ENCODE measurements around the gene SSBP3.

Gene SSBP3

DNA sequence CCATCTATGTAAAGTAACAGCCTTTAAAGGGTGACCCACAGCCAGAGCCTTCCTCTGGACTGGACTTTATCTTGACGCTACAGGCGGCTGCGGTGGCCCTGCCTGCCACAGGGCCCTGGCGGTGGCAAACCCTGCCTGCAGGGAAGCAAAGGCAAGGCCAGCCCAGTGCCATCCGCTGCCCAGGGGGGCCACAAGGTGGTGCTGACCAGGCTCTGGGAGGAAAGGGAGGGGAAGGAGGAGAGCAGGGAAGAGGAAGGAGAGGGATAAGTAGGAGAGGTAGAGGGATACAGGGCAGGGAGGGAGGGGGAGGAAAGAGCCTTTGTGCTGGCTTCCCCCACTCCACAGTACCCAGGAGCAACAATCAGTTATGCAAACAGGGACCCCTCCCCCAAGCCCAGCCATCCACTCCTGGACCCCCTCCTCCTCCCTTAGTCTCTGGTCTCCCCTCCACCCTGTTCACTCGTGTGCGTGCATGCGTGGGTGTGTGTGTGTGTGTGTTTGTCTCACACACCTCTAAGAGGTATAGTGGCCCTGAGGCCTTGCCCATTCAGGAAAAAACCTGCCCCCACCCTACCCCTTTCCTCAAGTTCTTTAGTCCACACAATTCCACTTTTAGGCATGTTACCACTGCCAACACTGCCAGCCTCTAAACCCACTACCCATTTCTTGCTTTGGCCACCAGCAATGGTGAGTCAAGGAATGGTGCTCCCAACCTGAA is 30.3 kb downstream of the SSBP3 start:
- peak overlapping the region; percentile 30 for H3K27ac Mint-ChIP-seq
- no peak overlapping the region for H3K4me3 Mint-ChIP-seq
- ATAC-seq: no peak
- H3K9me3 Mint-ChIP-seq: no peaks in the 10 kb centered on the region
- peaks cover 14% of the 10 kb centered on the region for H3K36me3 Mint-ChIP-seq
- no peak for DNase-seq (ENCODE audit: low spot score in 2 of 2)
- H3K4me1 Mint-ChIP-seq: peaks cover 98% of the 10 kb centered on the region

DNA sequence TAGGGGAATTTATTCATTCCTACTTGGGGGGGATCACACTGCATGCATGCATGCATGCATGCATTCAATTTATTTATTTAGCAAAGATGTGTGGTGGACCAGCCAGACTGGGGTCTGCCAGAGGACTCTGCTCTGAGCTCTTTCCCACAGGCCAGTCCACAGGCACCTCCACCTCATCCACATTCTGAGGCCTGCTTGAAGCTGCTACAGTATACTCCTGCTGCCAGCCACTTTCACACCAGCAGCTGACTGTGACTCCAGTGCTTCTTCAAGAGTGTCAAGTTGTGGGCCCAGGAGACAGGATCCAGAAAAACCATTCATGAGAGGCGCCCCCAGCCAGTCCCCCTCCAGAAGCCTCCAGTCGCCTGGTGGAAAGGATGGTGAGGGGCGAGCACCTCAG is 30.9 kb downstream of the SSBP3 start:
- no peak for ATAC-seq
- Mint-ChIP-seq H3K9me3 (no peaks in the 10 kb centered on the region), H3K4me3 (no peak overlapping the region), H3K27ac (no peak overlapping the region), H3K4me1 (peaks cover 96% of the 10 kb centered on the region), H3K36me3 (peaks cover 8% of the 10 kb centered on the region)
- no peak for DNase-seq (ENCODE audit: low spot score in 2 of 2)

GRCh38 chr1:54374766-54375165 is 31.4 kb downstream of the SSBP3 start:
- ATAC-seq (no peak), DNase-seq (ENCODE audit: low spot score in 2 of 2) (no peak)
- Mint-ChIP-seq H3K36me3 (peaks cover 7% of the 10 kb centered on the region), H3K4me1 (peaks cover 95% of the 10 kb centered on the region), H3K9me3 (no peaks in the 10 kb centered on the region), H3K27ac (no peak overlapping the region), H3K4me3 (no peak overlapping the region)

DNA sequence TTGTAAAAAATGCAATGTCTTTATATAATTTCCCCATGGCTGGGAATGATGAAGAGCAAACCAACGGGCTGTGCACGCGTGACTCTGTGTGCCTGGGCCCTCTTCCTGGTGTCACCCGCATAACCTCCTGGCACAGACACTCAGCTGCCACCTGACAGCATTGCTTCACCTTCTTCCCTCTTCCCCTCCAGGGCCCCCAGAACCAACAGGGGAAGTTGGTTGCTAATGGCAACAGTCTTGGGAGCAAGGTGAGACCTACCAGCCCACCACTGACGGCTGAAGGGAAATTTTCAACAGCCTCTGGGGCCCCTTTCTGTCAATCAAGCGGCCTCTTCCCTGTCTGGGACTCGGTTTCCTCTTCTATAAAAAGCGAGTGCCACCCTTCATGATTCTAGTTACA is 33.2 kb downstream of the SSBP3 start:
- DNase-seq (ENCODE audit: low spot score in 2 of 2) (no peak), ATAC-seq (no peak)
- H3K27ac Mint-ChIP-seq: peak overlapping the region; percentile 84
- H3K9me3 Mint-ChIP-seq: no peaks in the 10 kb centered on the region
- no peak overlapping the region for H3K4me3 Mint-ChIP-seq
- H3K4me1 Mint-ChIP-seq: peaks cover 92% of the 10 kb centered on the region
- H3K36me3 Mint-ChIP-seq: no peaks in the 10 kb centered on the region

- peaks cover 2% of the 10 kb centered on the region for H3K36me3 Mint-ChIP-seq
- DNase-seq (ENCODE audit: low spot score in 2 of 2) (no peak), ATAC-seq (no peak)
- peaks cover 81% of the 10 kb centered on the region for H3K4me1 Mint-ChIP-seq
- H3K27ac Mint-ChIP-seq: peak overlapping the region; percentile 84
- H3K9me3 Mint-ChIP-seq: no peaks in the 10 kb centered on the region
- no peak overlapping the region for H3K4me3 Mint-ChIP-seq
These were observed 34.3 kb downstream of the SSBP3 start for GRCh38 chr1:54371942-54372275.

DNA sequence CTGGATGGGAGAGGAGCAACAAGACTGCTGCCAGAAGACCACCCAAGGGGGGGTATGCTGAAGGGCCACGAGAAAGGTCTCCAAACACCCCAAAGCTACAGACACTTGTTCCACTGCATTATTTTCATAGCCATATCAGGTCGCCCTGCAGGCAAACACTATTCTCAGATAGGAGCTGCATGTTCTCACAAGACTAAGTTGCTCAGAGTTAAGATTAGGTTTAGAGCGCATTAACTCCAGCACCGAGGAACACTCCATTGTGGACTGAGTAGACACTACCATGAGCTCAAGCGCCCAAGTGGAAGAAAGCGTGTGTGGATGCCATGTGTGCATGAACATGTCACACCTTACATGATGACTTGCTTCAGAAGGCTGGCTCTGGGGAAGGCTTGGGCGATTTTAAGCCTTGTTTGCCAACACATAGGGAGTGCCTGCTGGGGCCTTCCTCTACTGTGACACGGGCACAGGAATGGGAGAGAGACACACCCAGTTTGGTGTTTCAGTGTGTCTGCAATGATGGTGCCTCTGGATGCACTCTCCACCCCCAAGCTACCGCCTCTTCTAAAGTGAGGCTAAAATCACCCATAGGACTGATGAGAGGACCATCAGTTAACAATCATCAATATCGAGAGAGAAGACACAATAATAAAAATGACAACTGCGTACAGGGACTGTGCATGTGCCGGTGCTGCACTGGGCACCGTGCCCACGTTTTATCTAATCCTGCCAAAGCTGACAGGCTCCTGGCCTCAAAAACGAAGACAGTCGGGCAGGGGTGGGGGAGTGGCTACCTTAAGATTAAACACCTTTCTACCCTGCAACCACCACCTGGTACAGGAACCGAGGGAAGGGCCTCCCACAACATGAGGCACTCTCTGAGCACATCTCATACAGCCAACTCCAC is 34.9 kb downstream of the SSBP3 start:
- DNase-seq (ENCODE audit: low spot score in 2 of 2): no peak
- Mint-ChIP-seq H3K27ac (peak overlapping the region; percentile 84), H3K4me1 (peaks cover 77% of the 10 kb centered on the region), H3K36me3 (peaks cover 4% of the 10 kb centered on the region), H3K9me3 (no peaks in the 10 kb centered on the region), H3K4me3 (no peak overlapping the region)
- no peak for ATAC-seq

DNA sequence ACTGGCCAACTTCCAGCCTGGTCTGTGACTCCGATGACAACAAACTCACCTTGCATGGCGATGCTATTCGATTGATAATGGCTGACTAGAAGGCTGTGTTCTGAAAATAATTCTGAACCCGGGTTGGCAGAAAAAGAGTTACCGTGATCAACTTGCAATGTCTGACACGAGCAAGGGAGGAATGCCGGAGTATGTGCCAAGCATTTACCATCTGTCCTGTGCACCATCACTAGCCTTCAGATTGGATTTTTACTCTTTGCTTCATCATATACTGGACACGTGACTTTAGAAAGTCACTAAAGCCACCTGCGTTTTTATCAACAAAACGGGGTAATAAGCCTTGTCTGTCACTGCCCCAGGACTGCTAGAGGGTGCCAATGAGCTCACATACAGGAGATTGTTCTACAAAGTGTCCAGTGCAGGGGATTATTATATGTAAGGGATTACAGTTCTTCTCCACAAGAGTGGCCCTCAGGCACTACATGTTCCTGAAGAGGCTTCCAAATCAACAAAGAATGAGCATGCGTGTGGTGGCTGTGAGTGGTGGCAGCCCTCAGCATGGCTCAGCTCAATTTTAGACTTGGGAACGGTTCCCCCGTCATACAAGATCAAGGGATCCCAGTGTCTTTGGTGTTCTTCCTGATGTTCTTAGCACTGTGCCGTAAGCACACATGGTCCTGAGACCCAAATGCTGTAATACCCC is 35.8 kb downstream of the SSBP3 start:
- Mint-ChIP-seq H3K4me3 (no peak overlapping the region), H3K27ac (no peak overlapping the region)
- DNase-seq (ENCODE audit: low spot score in 2 of 2): no peak

DNA sequence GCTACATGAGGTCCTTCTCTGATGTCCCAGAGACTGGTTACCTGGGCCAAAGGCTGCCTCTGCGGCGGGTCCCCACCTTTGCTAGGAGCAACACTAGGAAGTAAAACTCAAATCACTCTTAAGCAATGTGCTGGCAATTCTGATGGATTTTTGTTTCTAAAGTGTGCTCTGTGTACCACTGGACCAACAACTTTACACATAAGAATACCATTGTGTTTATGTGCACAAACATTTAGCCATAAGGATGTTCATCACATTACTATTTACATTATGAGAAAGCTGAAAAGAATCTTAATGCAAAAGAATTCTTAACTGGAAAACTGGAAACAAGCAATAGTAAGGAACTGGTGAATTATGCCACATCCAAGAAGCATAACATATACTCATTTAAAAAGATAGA is 38.6 kb downstream of the SSBP3 start:
- no peaks in the 10 kb centered on the region for H3K9me3 Mint-ChIP-seq
- no peak for ATAC-seq
- peaks cover 77% of the 10 kb centered on the region for H3K4me1 Mint-ChIP-seq
- peaks cover 4% of the 10 kb centered on the region for H3K36me3 Mint-ChIP-seq
- H3K4me3 Mint-ChIP-seq: no peak overlapping the region
- DNase-seq (ENCODE audit: low spot score in 2 of 2): no peak
- no peak overlapping the region for H3K27ac Mint-ChIP-seq

More for the DNA sequence above, 35.8 kb downstream of the SSBP3 start:
- no peaks in the 10 kb centered on the region for H3K9me3 Mint-ChIP-seq
- peaks cover 4% of the 10 kb centered on the region for H3K36me3 Mint-ChIP-seq
- ATAC-seq: no peak
- peaks cover 77% of the 10 kb centered on the region for H3K4me1 Mint-ChIP-seq

DNA sequence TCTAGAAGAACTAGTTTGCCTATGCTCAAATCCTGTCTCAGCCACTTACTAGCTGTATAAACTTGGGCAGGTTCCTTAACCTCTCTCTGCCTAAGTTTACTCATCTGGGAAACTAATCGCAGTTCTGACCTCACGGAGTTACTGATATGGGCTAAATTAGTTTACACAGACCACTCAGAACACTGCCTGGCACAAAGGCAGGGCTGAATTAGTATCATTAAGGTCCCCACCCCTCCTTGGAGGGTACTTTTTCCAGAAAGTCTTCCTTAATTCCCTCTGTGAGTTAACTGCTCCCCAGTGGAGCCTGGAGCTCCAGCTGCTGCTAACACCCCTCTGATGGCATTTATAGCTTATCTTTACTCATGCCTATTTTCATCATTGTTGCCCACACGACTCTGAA is 40.3 kb downstream of the SSBP3 start:
- no peak overlapping the region for H3K4me3 Mint-ChIP-seq
- no peak for DNase-seq (ENCODE audit: low spot score in 2 of 2)
- no peaks in the 10 kb centered on the region for H3K9me3 Mint-ChIP-seq
- peaks cover 4% of the 10 kb centered on the region for H3K36me3 Mint-ChIP-seq
- H3K4me1 Mint-ChIP-seq: peaks cover 76% of the 10 kb centered on the region
- H3K27ac Mint-ChIP-seq: no peak overlapping the region
- ATAC-seq: no peak

- no peak overlapping the region for H3K4me3 Mint-ChIP-seq
- H3K36me3 Mint-ChIP-seq: peaks cover 4% of the 10 kb centered on the region
- DNase-seq (ENCODE audit: low spot score in 2 of 2) (no peak), ATAC-seq (no peak)
- H3K9me3 Mint-ChIP-seq: no peaks in the 10 kb centered on the region
- peaks cover 74% of the 10 kb centered on the region for H3K4me1 Mint-ChIP-seq
- H3K27ac Mint-ChIP-seq: no peak overlapping the region
These were observed 40.8 kb downstream of the SSBP3 start for GRCh38 chr1:54365398-54365797.

DNA sequence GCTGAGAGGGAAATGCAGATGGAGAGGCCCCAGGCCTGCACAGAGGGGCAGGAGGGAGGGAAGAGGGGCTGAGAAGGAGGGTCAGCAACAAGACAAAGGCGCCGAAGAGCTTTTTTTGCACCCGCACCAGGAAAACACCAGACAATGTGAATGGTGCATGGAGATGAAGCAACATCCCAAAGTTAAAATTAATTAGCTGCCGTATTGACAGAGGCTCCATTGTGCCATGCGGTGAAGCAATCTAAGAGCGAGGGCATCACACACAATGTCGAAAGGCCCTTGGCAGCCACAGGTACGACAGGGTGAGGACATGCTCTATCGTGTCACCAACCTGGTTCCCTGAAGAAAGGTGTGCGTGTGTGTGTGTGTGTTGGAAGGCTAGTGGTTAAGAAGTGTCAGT is 41.2 kb downstream of the SSBP3 start:
- no peaks in the 10 kb centered on the region for H3K9me3 Mint-ChIP-seq
- peaks cover 78% of the 10 kb centered on the region for H3K4me1 Mint-ChIP-seq
- no peak for DNase-seq (ENCODE audit: low spot score in 2 of 2)
- H3K27ac Mint-ChIP-seq: no peak overlapping the region
- H3K36me3 Mint-ChIP-seq: peaks cover 4% of the 10 kb centered on the region
- H3K4me3 Mint-ChIP-seq: no peak overlapping the region
- ATAC-seq: no peak

DNA sequence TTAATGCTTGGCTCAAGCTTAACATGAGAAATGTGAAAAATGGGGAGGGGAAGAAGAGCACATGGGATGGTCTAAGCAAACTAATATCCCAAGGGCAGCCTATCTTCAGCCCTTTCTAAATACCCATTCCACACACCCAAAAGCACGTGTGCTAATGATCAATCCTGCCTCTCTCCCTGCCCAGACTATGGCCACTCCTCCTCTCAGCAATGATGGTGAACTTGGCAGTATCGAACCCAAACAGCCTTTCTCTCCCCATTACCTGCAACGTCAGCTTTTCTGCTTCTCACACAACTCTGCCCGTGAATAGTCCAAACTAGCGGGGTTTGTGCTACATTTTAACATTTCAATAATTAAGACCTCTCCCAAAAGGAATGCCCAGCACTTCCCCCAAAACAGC is 41.6 kb downstream of the SSBP3 start:
- ATAC-seq (no peak), DNase-seq (ENCODE audit: low spot score in 2 of 2) (no peak)
- Mint-ChIP-seq H3K27ac (no peak overlapping the region), H3K4me3 (no peak overlapping the region), H3K9me3 (no peaks in the 10 kb centered on the region), H3K36me3 (peaks cover 7% of the 10 kb centered on the region), H3K4me1 (peaks cover 78% of the 10 kb centered on the region)

DNA sequence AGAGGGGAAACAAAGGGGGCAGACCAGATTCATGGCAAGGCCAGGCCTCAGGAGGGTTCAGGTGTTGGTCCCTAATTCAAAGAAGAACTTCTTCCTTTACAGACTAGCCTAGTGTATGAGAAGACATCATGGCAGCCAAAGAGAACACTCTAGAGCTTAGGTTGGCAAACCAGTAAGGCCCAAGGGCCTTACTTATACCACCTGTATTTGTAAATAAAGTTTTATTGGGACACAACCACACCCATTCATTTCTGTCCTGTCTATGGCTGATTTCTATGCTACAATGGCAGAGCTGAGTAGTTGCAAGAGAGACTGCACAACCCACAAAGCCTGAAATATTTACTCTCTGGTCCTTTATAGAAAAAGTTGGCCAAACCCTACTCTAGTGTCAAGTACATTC is 42.3 kb downstream of the SSBP3 start:
- peaks cover 76% of the 10 kb centered on the region for H3K4me1 Mint-ChIP-seq

GRCh38 chr1:54362881-54363340 is 43.3 kb downstream of the SSBP3 start:
- H3K4me3 Mint-ChIP-seq: no peak overlapping the region
- no peaks in the 10 kb centered on the region for H3K9me3 Mint-ChIP-seq
- H3K4me1 Mint-ChIP-seq: peaks cover 78% of the 10 kb centered on the region
- peak overlapping the region; percentile 63 for H3K27ac Mint-ChIP-seq
- DNase-seq (ENCODE audit: low spot score in 2 of 2) (no peak), ATAC-seq (no peak)
- peaks cover 17% of the 10 kb centered on the region for H3K36me3 Mint-ChIP-seq

More for the DNA sequence above, 42.3 kb downstream of the SSBP3 start:
- Mint-ChIP-seq H3K9me3 (no peaks in the 10 kb centered on the region), H3K27ac (peak overlapping the region; percentile 63), H3K4me3 (no peak overlapping the region), H3K36me3 (peaks cover 11% of the 10 kb centered on the region)
- DNase-seq (ENCODE audit: low spot score in 2 of 2) (no peak), ATAC-seq (no peak)

GRCh38 chr1:54361342-54361741 is 44.9 kb downstream of the SSBP3 start:
- no peak for DNase-seq (ENCODE audit: low spot score in 2 of 2)

More at GRCh38 chr1:54361342-54361741, 44.9 kb downstream of the SSBP3 start:
- Mint-ChIP-seq H3K4me1 (peaks cover 93% of the 10 kb centered on the region), H3K27ac (no peak overlapping the region), H3K36me3 (peaks cover 13% of the 10 kb centered on the region), H3K9me3 (no peaks in the 10 kb centered on the region), H3K4me3 (no peak overlapping the region)
- ATAC-seq: no peak
